K562 (cell line): ENCODE data around the gene HOXC10.
A peak's percentile ranks its signal among the peaks of the same experiment; 100 is the strongest.

Source experiments
- BMI1 ChIP-seq: fragments of 150-350 bp; IDR thresholded peaks from 2 replicates; pipeline ENCODE4 v1.6.1; 2014; ENCODE audit warnings: low read length
- CCAR2 ChIP-seq: fragments of 200-400 bp; formaldehyde crosslinking; IDR thresholded peaks from 2 replicates; pipeline ENCODE4 v1.6.1; 2017; ENCODE audit warnings: mild to moderate bottlenecking, low read depth, low read length
- CREB3 ChIP-seq: fragments of 450-650 bp; conservative IDR thresholded peaks from 2 replicates; pipeline ENCODE4 v1.6.1; 2016; ENCODE audit warnings: missing genetic modification characterization, low read depth, mild to moderate bottlenecking, missing compliant biosample characterization, moderate library complexity
- KLF10 ChIP-seq: fragments of 250-450 bp; sonication (Bioruptor Pico); IDR thresholded peaks from 2 replicates; pipeline ENCODE4 v1.6.1; 2021; ENCODE audit warnings: matching md5 sums
- POLR2A ChIP-seq: fragments of 450-650 bp; conservative IDR thresholded peaks from 2 replicates; pipeline ENCODE4 v1.6.1; 2016
- REST ChIP-seq, 2 experiments: fragments of 450-650 bp; formaldehyde crosslinking in 1 of 2; IDR thresholded peaks; 2 replicates each; pipeline versions ENCODE4 v1.4.0 to v1.6.1; 2014 to 2020; ENCODE audit warnings: mild to moderate bottlenecking in 2 of 2, borderline replicate concordance in 1 of 2, low read depth in 1 of 2
- SRSF9 ChIP-seq: fragments of 200-400 bp; formaldehyde crosslinking; IDR thresholded peaks from 2 replicates; pipeline ENCODE4 v1.6.1; 2017; ENCODE audit warnings: low read depth, low read length, borderline replicate concordance
- TCF7 ChIP-seq: sonication (generic); IDR thresholded peaks from 2 replicates; pipeline ENCODE4 v1.6.1; 2016; ENCODE audit warnings: antibody characterized with exemption, borderline replicate concordance
- U2AF1 ChIP-seq: fragments of 200-400 bp; formaldehyde crosslinking; optimal IDR thresholded peaks from 2 replicates; pipeline ENCODE3; 2017; ENCODE audit warnings: mild to moderate bottlenecking, low read depth, low read length, moderate library complexity
- TF ChIP-seq, protein P1 (sequence below), 2 experiments: fragments of 450-650 bp in 1 of 2; IDR thresholded peaks; 2 replicates each; pipeline ENCODE4 v1.6.1; 2011 to 2017; ENCODE audit warnings: low read depth in 2 of 2, antibody characterized with exemption in 1 of 2, borderline replicate concordance in 1 of 2, low read length in 1 of 2, mild to moderate bottlenecking in 1 of 2, mixed read lengths in 1 of 2; ENCODE audit not compliant: control insufficient read depth in 1 of 2

DNA sequence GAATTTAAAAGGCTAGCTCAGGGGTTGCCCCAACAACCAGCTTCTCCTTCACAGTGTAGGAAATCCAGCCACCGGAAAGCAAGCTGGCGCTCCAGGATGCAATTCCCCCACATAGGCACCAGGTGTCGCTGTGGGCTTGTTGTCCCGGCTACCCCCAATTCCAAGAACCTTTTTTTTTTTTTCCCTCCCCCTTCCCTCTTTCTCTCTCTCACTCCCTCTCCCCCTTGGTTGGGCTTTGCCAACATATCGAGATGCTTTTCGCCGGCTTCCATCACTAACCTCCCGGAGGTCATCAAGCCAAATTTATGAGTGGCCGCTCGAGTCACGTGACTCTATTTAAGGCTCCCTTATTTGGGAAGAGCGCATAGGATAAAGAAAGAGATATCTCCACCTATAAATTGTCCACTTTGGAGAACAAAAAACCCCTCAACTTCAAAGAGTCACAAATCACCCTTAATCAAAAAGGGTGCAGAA lies 47.7 kb downstream of the HOXC10 start, which contains the start of gene HOXC5:
- TF ChIP-seq CREB3 (tag), result no peak
- no peak for TF ChIP-seq CCAR2
- peak; percentile 92 for TF ChIP-seq REST (IDR thresholded peaks at IDR 0.05; ENCODE audit: borderline replicate concordance)
- no peak for TF ChIP-seq REST (CRISPR knock-in tag; IDR thresholded peaks at IDR 0.05; ENCODE audit: low read depth)
- TF ChIP-seq, protein P1, sequence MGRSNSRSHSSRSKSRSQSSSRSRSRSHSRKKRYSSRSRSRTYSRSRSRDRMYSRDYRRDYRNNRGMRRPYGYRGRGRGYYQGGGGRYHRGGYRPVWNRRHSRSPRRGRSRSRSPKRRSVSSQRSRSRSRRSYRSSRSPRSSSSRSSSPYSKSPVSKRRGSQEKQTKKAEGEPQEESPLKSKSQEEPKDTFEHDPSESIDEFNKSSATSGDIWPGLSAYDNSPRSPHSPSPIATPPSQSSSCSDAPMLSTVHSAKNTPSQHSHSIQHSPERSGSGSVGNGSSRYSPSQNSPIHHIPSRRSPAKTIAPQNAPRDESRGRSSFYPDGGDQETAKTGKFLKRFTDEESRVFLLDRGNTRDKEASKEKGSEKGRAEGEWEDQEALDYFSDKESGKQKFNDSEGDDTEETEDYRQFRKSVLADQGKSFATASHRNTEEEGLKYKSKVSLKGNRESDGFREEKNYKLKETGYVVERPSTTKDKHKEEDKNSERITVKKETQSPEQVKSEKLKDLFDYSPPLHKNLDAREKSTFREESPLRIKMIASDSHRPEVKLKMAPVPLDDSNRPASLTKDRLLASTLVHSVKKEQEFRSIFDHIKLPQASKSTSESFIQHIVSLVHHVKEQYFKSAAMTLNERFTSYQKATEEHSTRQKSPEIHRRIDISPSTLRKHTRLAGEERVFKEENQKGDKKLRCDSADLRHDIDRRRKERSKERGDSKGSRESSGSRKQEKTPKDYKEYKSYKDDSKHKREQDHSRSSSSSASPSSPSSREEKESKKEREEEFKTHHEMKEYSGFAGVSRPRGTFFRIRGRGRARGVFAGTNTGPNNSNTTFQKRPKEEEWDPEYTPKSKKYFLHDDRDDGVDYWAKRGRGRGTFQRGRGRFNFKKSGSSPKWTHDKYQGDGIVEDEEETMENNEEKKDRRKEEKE (IDR thresholded peaks at IDR 0.05; ENCODE audit: borderline replicate concordance in 1 of 2, control insufficient read depth in 1 of 2, low read depth in 2 of 2, low read length in 1 of 2), result no peak
- no peak for TF ChIP-seq U2AF1
- TF ChIP-seq KLF10 (CRISPR knock-in tag), result no peak
- no peak for TF ChIP-seq SRSF9
- no peak for TF ChIP-seq TCF7
- TF ChIP-seq BMI1, result no peak
- no peak for TF ChIP-seq POLR2A
